H1 (cell line): Measurements from ENCODE around the gene TRIM10. TPM values are rescaled to one million over a fixed set of nuclear protein-coding genes. Genes with fewer than 3 reads are reported as not detected.

Source experiments
- CTCF ChIA-PET: fragments of 300-600 bp; sonication (Branson Sonifier 250); formaldehyde crosslinking; loops from one replicate; lab custom pipeline; 2021; ENCODE audit not compliant: partially characterized antibody; lab: Charles Lee
- POLR2A ChIA-PET: fragments of 300-600 bp; sonication (Branson Sonifier 250); formaldehyde crosslinking; loops from one replicate; lab custom pipeline; 2021; ENCODE audit warnings: inconsistent platforms; ENCODE audit not compliant: partially characterized antibody; lab: Charles Lee
- DNase-seq, 2 experiments: peaks; one replicate each; pipeline versions ENCODE4 v3.0.0 to v3.0.0-alpha.2; 2010 to 2022; ENCODE audit warnings: low spot score in 2 of 2, low read depth in 1 of 2, mixed read lengths in 1 of 2
- FAIRE-seq: peaks from 2 replicates; lab custom pipeline; 2011; peaks lifted over from hg19 to GRCh38; lab: Jason Lieb, UNC
- H2AFZ ChIP-seq: 2 replicates; pipeline ENCODE4 v1.8.1; 2012; ENCODE audit warnings: low read length, inconsistent platforms
- H2AK5ac ChIP-seq: 2 replicates; pipeline ENCODE4 v1.6.1; 2013; ENCODE audit warnings: low read depth, low read length
- H2BK120ac ChIP-seq: replicated peaks from 2 replicates; pipeline ENCODE3; 2013; ENCODE audit warnings: low read depth, low read length, inconsistent platforms
- H2BK12ac ChIP-seq: 2 replicates; pipeline ENCODE4 v1.6.1; 2013; ENCODE audit warnings: low read depth, low read length
- H2BK15ac ChIP-seq: 2 replicates; pipeline ENCODE4 v1.6.1; 2013; ENCODE audit warnings: low read length
- H2BK20ac ChIP-seq: 2 replicates; pipeline ENCODE4 v1.6.1; 2013; ENCODE audit warnings: low read length
- H2BK5ac ChIP-seq: 2 replicates; pipeline ENCODE4 v1.6.1; 2013; ENCODE audit warnings: low read depth, low read length
- H3K14ac ChIP-seq: 2 replicates; pipeline ENCODE4 v1.6.1; 2013; ENCODE audit warnings: inconsistent platforms; ENCODE audit not compliant: insufficient read length
- H3K18ac ChIP-seq: 2 replicates; pipeline ENCODE4 v1.6.1; 2013; ENCODE audit warnings: low read length; ENCODE audit errors: extremely low read depth
- H3K23ac ChIP-seq: 2 replicates; pipeline ENCODE4 v1.6.1; 2013; ENCODE audit warnings: inconsistent platforms; ENCODE audit not compliant: insufficient read length
- H3K23me2 ChIP-seq: 2 replicates; pipeline ENCODE4 v1.6.1; 2013; ENCODE audit warnings: low read depth, low read length
- H3K27ac ChIP-seq: 2 replicates; pipeline ENCODE4 v1.6.1; 2011; ENCODE audit warnings: low read depth, low read length, inconsistent platforms
- H3K27me3 ChIP-seq, 4 experiments: replicated peaks in 1 of 4; 1 replicate in 1 of 4; 2 replicates in 3 of 4; pipeline versions ENCODE4 v1.6.1 to v1.8.1; 2011 to 2013; ENCODE audit warnings: low read length in 3 of 4, mild to moderate bottlenecking in 3 of 4, inconsistent platforms in 2 of 4, mixed read lengths in 2 of 4, moderate library complexity in 1 of 4; ENCODE audit not compliant: control insufficient read depth in 3 of 4, insufficient read depth in 3 of 4; ENCODE audit errors: extremely low read depth in 1 of 4
- H3K36me3 ChIP-seq, 4 experiments: 2 replicates each; pipeline versions ENCODE4 v1.6.1 to v1.8.1; 2011 to 2013; ENCODE audit warnings: mild to moderate bottlenecking in 4 of 4, low read length in 3 of 4, moderate library complexity in 2 of 4, control low read depth in 1 of 4, inconsistent platforms in 1 of 4; ENCODE audit not compliant: insufficient read depth in 4 of 4, control insufficient read depth in 2 of 4
- H3K4ac ChIP-seq: replicated peaks from 2 replicates; pipeline ENCODE3; 2013; ENCODE audit warnings: low read length, low read depth, mixed read lengths, inconsistent platforms; ENCODE audit not compliant: insufficient read length
- H3K4me1 ChIP-seq, 4 experiments: replicated peaks in 1 of 4; 1 replicate in 1 of 4; 2 replicates in 3 of 4; pipeline versions ENCODE4 v1.6.1 to v1.8.1; 2011 to 2013; ENCODE audit warnings: low read length in 3 of 4, inconsistent platforms in 2 of 4, mixed read lengths in 1 of 4; ENCODE audit not compliant: insufficient read depth in 4 of 4, control insufficient read depth in 3 of 4
- H3K4me2 ChIP-seq, 2 experiments: 2 replicates each; pipeline versions ENCODE4 v1.6.1 to v1.8.1; 2011 to 2013; ENCODE audit warnings: low read depth in 2 of 2, low read length in 2 of 2, control low read depth in 1 of 2, inconsistent platforms in 1 of 2, mild to moderate bottlenecking in 1 of 2; ENCODE audit not compliant: insufficient read depth in 1 of 2
- H3K4me3 ChIP-seq, 4 experiments: fragments of 200-600, 300-600 bp in 1 of 4; sonication (generic), shearing (Covaris generic), sonication (Bioruptor Twin) in 1 of 4; 2 replicates each; pipeline versions ENCODE4 v1.5.1 to v1.8.1; 2011 to 2016; ENCODE audit warnings: low read length in 4 of 4, low read depth in 3 of 4, control low read depth in 2 of 4, inconsistent platforms in 2 of 4, mild to moderate bottlenecking in 2 of 4, mixed read lengths in 1 of 4, moderate library complexity in 1 of 4; ENCODE audit not compliant: insufficient read depth in 2 of 4; ENCODE audit errors: extremely low read depth in 1 of 4
- H3K56ac ChIP-seq: replicated peaks from 2 replicates; pipeline ENCODE3; 2013; ENCODE audit warnings: low read depth, mild to moderate bottlenecking, mixed read lengths, low read length, inconsistent platforms; ENCODE audit not compliant: insufficient read length
- H3K79me1 ChIP-seq: 2 replicates; pipeline ENCODE4 v1.6.1; 2013; ENCODE audit warnings: low read depth, low read length, control low read depth
- H3K79me2 ChIP-seq, 2 experiments: 2 replicates each; pipeline versions ENCODE4 v1.6.1 to v1.8.1; 2012 to 2013; ENCODE audit warnings: low read length in 2 of 2, mild to moderate bottlenecking in 2 of 2, inconsistent platforms in 1 of 2; ENCODE audit not compliant: insufficient read depth in 2 of 2, control insufficient read depth in 1 of 2
- H3K9ac ChIP-seq, 4 experiments: replicated peaks in 1 of 4; 1 replicate in 1 of 4; 2 replicates in 3 of 4; pipeline versions ENCODE4 v1.6.1 to v1.8.1; 2011 to 2013; ENCODE audit warnings: low read depth in 3 of 4, low read length in 3 of 4, control low read depth in 2 of 4, mild to moderate bottlenecking in 2 of 4, moderate library complexity in 2 of 4, inconsistent platforms in 1 of 4; ENCODE audit errors: extremely low read depth in 1 of 4
- H3K9me3 ChIP-seq, 2 experiments: 2 replicates each; pipeline versions ENCODE4 v1.6.1 to v1.8.1; 2012 to 2013; ENCODE audit warnings: mild to moderate bottlenecking in 2 of 2, moderate library complexity in 2 of 2, control low read depth in 1 of 2, inconsistent platforms in 1 of 2, low read depth in 1 of 2, low read length in 1 of 2, mixed read lengths in 1 of 2; ENCODE audit not compliant: insufficient read depth in 2 of 2
- H4K20me1 ChIP-seq, 2 experiments: replicated peaks in 1 of 2; 2 replicates each; pipeline versions ENCODE3 to v1.8.1; 2011 to 2013; ENCODE audit warnings: inconsistent platforms in 2 of 2, low read length in 2 of 2, mild to moderate bottlenecking in 1 of 2; ENCODE audit not compliant: insufficient read depth in 2 of 2, control insufficient read depth in 1 of 2
- H4K5ac ChIP-seq: 2 replicates; pipeline ENCODE4 v1.6.1; 2013; ENCODE audit warnings: low read length, low read depth, mixed read lengths, inconsistent platforms; ENCODE audit not compliant: insufficient read length
- H4K8ac ChIP-seq: 2 replicates; pipeline ENCODE4 v1.8.0; 2013; ENCODE audit warnings: mild to moderate bottlenecking, moderate library complexity, low read length, inconsistent platforms; ENCODE audit not compliant: insufficient read depth; ENCODE audit errors: extremely low read depth
- H4K91ac ChIP-seq: replicated peaks from 2 replicates; pipeline ENCODE3; 2013; ENCODE audit warnings: low read length, mixed read lengths, inconsistent platforms; ENCODE audit not compliant: insufficient read length
- BACH1 ChIP-seq: IDR thresholded peaks from 2 replicates; pipeline ENCODE4 v1.6.1; 2012; ENCODE audit warnings: low read length, improper control_type of control experiment
- CHD1 ChIP-seq: IDR thresholded peaks from 2 replicates; pipeline ENCODE4 v1.6.1; 2012; ENCODE audit warnings: low read depth, low read length, improper control_type of control experiment
- CTBP2 ChIP-seq: IDR thresholded peaks from 2 replicates; pipeline ENCODE4 v1.7.0; 2011; ENCODE audit warnings: borderline replicate concordance, mild to moderate bottlenecking, moderate library complexity, mixed read lengths, low read length; ENCODE audit not compliant: insufficient read depth, insufficient read length
- GABPA ChIP-seq: IDR thresholded peaks from 2 replicates; pipeline ENCODE4 v1.6.1; 2011; ENCODE audit warnings: mild to moderate bottlenecking, low read length, moderate library complexity, borderline replicate concordance; ENCODE audit not compliant: insufficient read depth
- HDAC6 ChIP-seq: IDR thresholded peaks from one replicate; pipeline ENCODE4 v1.7.1; 2012; ENCODE audit warnings: low read depth, mild to moderate bottlenecking, inconsistent platforms, low read length, moderate library complexity
- POLR2AphosphoS5 ChIP-seq: IDR thresholded peaks from 2 replicates; pipeline ENCODE4 v1.6.1; 2011; ENCODE audit warnings: low read depth, low read length
- SAP30 ChIP-seq: fragments of 300-600 bp; sonication (generic); IDR thresholded peaks from 2 replicates; pipeline ENCODE4 v1.7.1; 2012; ENCODE audit warnings: low read length, moderate library complexity, mild to moderate bottlenecking, inconsistent platforms; ENCODE audit not compliant: insufficient read depth, insufficient replicate concordance
- SP2 ChIP-seq: IDR thresholded peaks from 2 replicates; pipeline ENCODE4 v1.6.1; 2012; ENCODE audit warnings: mild to moderate bottlenecking, low read length, inconsistent platforms
- WGBS, 2 experiments: shearing (Covaris generic) in 1 of 2; methylation state at CpG; one replicate each; pipeline versions ENCODE4 v1.1.6 to v1.1.7; 2013 to 2015; ENCODE audit warnings: low lambda C conversion rate in 2 of 2, mixed read lengths in 2 of 2, inconsistent platforms in 1 of 2, low coverage in 1 of 2, missing lambda C conversion rate in 1 of 2; ENCODE audit not compliant: insufficient replicate concordance in 2 of 2, insufficient coverage in 1 of 2, insufficient read length in 1 of 2; ENCODE audit errors: extremely low coverage in 1 of 2, missing lambda C conversion rate in 1 of 2; 5-methylcytosine and 5-hydroxymethylcytosine counted together
- polyA plus RNA-seq, 7 experiments: library from polyadenylated mRNA; depleted of rRNA in 3 of 7; stranded (reverse) in 5 of 7; unstranded in 2 of 7; fragments of >200 nt in 5 of 7; fragments of 200-250 nt in 2 of 7; gene quantifications; 1 replicate in 5 of 7; 2 replicates in 1 of 7; 4 replicates in 1 of 7; pipeline versions ENCODE4 v1.2.1 to v1.2.3, GENCODE V29; 2011 to 2013; ENCODE audit warnings: missing spikeins in 2 of 7, mixed read lengths in 2 of 7
- total RNA-seq: library from RNA; stranded (reverse); fragmentation: NEBNext Ultra II Directional; extraction: Animal tissue kit (Norgen Biotek cat#: 25700); gene quantifications from 2 replicates; pipeline ENCODE4 v1.2.1, GENCODE V29; 2021
- TF ChIP-seq, protein P1 (sequence below), 3 experiments: IDR thresholded peaks; 1 replicate in 2 of 3; 2 replicates in 1 of 3; pipeline versions ENCODE4 v1.5.1 to v1.6.1; 2011; ENCODE audit warnings: low read length in 3 of 3, mild to moderate bottlenecking in 3 of 3, inconsistent platforms in 2 of 3, low read depth in 1 of 3, moderate library complexity in 1 of 3; ENCODE audit not compliant: insufficient read depth in 1 of 3; ENCODE audit errors: control extremely low read depth in 1 of 3
- TF ChIP-seq, protein P2 (sequence below): IDR thresholded peaks from 2 replicates; pipeline ENCODE4 v1.6.1; 2012; ENCODE audit warnings: inconsistent platforms

The TRIM10 gene
- total and polyA plus RNA-seq, 2 of the 8 experiments (the other 6 are each of a cell fraction or from before 2014, with no cell fraction given): 0.06 TPM; not detected in 1

DNA sequence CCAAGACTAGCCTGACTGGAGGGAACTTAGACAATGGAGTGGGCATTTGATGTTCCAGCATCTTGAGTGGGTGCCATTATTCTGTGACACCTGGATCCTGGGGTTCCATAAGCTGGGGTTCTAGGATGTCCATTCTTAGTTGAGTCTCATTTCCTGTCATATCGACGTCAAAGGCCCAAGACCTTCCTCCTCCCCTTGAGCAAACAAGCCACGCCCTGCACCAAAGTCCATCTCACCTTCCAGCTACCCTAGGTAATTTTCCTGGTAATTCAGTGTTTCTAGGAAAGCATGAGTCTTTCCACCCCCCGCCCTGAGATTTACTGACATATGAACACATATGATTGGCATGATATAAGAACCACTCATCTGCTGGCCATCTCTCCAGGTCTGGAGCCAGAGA, 25.3 kb downstream of the TRIM10 start, which contains the start of gene TRIM40:
TRIM40 (plus strand) TSS at position 384 of the 400 bp plus-strand sequence. CDS start 897 bp downstream, outside the sequence.
- H2AK5ac ChIP-seq: no peak within 1 kb of the TSS
- H4K5ac ChIP-seq: no peak within 1 kb of the TSS
- no peak within 1 kb of the TSS for H3K4me3 ChIP-seq
- H3K79me1 ChIP-seq: no peaks in the 10 kb centered on the region
- no peak for FAIRE-seq
- no peak within 1 kb of the TSS for H3K23ac ChIP-seq
- no peak within 1 kb of the TSS for H2BK120ac ChIP-seq
- H2BK12ac ChIP-seq: no peak within 1 kb of the TSS
- H2BK20ac ChIP-seq: no peak within 1 kb of the TSS
- 83% methylated on average over 4 of the region's 4 CpGs; no CpG with 5 or more reads in 1 of the 2 experiments for WGBS, 2 experiments
- no peak within 1 kb of the TSS for H2BK15ac ChIP-seq
- no peak within 1 kb of the TSS for H3K14ac ChIP-seq
- no peak within 1 kb of the TSS for H3K18ac ChIP-seq
- H3K56ac ChIP-seq: no peak within 1 kb of the TSS
- POLR2A ChIA-PET: no interaction called here
- no peaks in the 10 kb centered on the region for H3K79me2 ChIP-seq
- no peaks in the 10 kb centered on the region for H3K23me2 ChIP-seq
- H3K4ac ChIP-seq: no peak within 1 kb of the TSS
- no peak within 1 kb of the TSS; the same call in 1 of the 2 replicates for H2BK5ac ChIP-seq
- H4K8ac ChIP-seq: no peak within 1 kb of the TSS
- no peak for DNase-seq
- H2AFZ ChIP-seq: no peak within 1 kb of the TSS
- H3K9ac ChIP-seq: no peak within 1 kb of the TSS
- no peak within 1 kb of the TSS for H4K91ac ChIP-seq
- CTCF ChIA-PET: interaction anchor here (1.4 to 10.2 kb wide), 3 partner anchors 11 to 30 kb away, joined by 4 to 166 read pairs (median 7); no protein-coding TSS in a partner anchor
- H3K27me3 ChIP-seq: peaks cover 0 to 6% (median 1%) of the 10 kb centered on the region in 4 experiments; a peak in 4 of 7 replicates
- H3K36me3 ChIP-seq: no peaks in the 10 kb centered on the region
- H3K27ac ChIP-seq: no peak within 1 kb of the TSS
- H3K9me3 ChIP-seq: no peaks in the 10 kb centered on the region
- no peaks in the 10 kb centered on the region for H3K4me1 ChIP-seq
- H3K4me2 ChIP-seq: no peak within 1 kb of the TSS
- H4K20me1 ChIP-seq: no peaks in the 10 kb centered on the region
- no peak for TF ChIP-seq CHD1
- no peak for TF ChIP-seq GABPA
- no peak for TF ChIP-seq BACH1
- TF ChIP-seq, protein P1, sequence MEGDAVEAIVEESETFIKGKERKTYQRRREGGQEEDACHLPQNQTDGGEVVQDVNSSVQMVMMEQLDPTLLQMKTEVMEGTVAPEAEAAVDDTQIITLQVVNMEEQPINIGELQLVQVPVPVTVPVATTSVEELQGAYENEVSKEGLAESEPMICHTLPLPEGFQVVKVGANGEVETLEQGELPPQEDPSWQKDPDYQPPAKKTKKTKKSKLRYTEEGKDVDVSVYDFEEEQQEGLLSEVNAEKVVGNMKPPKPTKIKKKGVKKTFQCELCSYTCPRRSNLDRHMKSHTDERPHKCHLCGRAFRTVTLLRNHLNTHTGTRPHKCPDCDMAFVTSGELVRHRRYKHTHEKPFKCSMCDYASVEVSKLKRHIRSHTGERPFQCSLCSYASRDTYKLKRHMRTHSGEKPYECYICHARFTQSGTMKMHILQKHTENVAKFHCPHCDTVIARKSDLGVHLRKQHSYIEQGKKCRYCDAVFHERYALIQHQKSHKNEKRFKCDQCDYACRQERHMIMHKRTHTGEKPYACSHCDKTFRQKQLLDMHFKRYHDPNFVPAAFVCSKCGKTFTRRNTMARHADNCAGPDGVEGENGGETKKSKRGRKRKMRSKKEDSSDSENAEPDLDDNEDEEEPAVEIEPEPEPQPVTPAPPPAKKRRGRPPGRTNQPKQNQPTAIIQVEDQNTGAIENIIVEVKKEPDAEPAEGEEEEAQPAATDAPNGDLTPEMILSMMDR (IDR thresholded peaks at IDR 0.05; ENCODE audit: control extremely low read depth in 1 of 3, insufficient read depth in 1 of 3, low read depth in 1 of 3, low read length in 3 of 3): no peak
- no peak for TF ChIP-seq CTBP2
- TF ChIP-seq, protein P2, sequence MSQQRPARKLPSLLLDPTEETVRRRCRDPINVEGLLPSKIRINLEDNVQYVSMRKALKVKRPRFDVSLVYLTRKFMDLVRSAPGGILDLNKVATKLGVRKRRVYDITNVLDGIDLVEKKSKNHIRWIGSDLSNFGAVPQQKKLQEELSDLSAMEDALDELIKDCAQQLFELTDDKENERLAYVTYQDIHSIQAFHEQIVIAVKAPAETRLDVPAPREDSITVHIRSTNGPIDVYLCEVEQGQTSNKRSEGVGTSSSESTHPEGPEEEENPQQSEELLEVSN: no peak
- no peak for TF ChIP-seq SP2
- TF ChIP-seq HDAC6: no peak
- no peak for TF ChIP-seq POLR2AphosphoS5
- TF ChIP-seq SAP30: no peak
